HCT116 (cell line): ENCODE results near the gene NUDT14. TPM values are rescaled to one million over a fixed set of nuclear protein-coding genes. Genes with fewer than 3 reads are reported as not detected.
A peak's percentile ranks its signal among the peaks of the same experiment; 100 is the strongest.

Experiments used
- ATF3 ChIP-seq: IDR thresholded peaks from 2 replicates; pipeline ENCODE4 v1.6.1; 2012
- CBX3 ChIP-seq: IDR thresholded peaks from 2 replicates; pipeline ENCODE4 v1.6.1; 2012; ENCODE audit warnings: low read depth
- EGR1 ChIP-seq: IDR thresholded peaks from 2 replicates; pipeline ENCODE4 v1.6.1; 2012; ENCODE audit warnings: low read depth
- EZH2phosphoT487 ChIP-seq: fragments of 200-600 bp; IDR thresholded peaks from 2 replicates; pipeline ENCODE4 v1.6.1; 2018; ENCODE audit warnings: antibody characterized with exemption, borderline replicate concordance
- POLR2A ChIP-seq: IDR thresholded peaks from 2 replicates; pipeline ENCODE4 v1.7.0; 2011; ENCODE audit warnings: borderline replicate concordance; ENCODE audit not compliant: insufficient read depth, insufficient read length; ENCODE audit errors: extremely low read depth
- RAD21 ChIP-seq: IDR thresholded peaks from 2 replicates; pipeline ENCODE4 v1.6.1; 2012; ENCODE audit warnings: low read depth, mild to moderate bottlenecking
- SIN3A ChIP-seq: IDR thresholded peaks from 2 replicates; pipeline ENCODE4 v1.6.1; 2012; ENCODE audit warnings: low read depth
- YY1 ChIP-seq: IDR thresholded peaks from 2 replicates; pipeline ENCODE4 v1.6.1; 2011; ENCODE audit warnings: low read length, low read depth, moderate library complexity, mild to moderate bottlenecking; ENCODE audit not compliant: insufficient replicate concordance; ENCODE audit errors: extremely low read depth
- ZNF274 ChIP-seq: fragments of 200-500 bp; sonication (Bioruptor generic); IDR thresholded peaks from 2 replicates; pipeline ENCODE4 v1.6.1; 2014; ENCODE audit warnings: mild to moderate bottlenecking, low read depth, low read length, inconsistent platforms
- total RNA-seq: library from RNA; stranded (reverse); gene quantifications from one replicate; pipeline ENCODE4 v1.2.1, GENCODE V29; 2021; ENCODE audit not compliant: unreplicated experiment
- TF ChIP-seq, protein P1 (sequence below), 3 experiments: fragments of 200-600 bp in 1 of 3; sonication (generic) in 1 of 3; IDR thresholded peaks in 2 of 3; conservative IDR thresholded peaks in 1 of 3; 2 replicates each; pipeline ENCODE4 v1.5.1; 2012 to 2017; ENCODE audit warnings: low read depth in 2 of 3, low read length in 2 of 3, antibody characterized with exemption in 1 of 3, borderline replicate concordance in 1 of 3, control low read depth in 1 of 3, mild to moderate bottlenecking in 1 of 3, mixed read lengths in 1 of 3, mixed run types in 1 of 3, moderate library complexity in 1 of 3; ENCODE audit not compliant: insufficient read depth in 1 of 3

The NUDT14 gene
- total RNA-seq, 1 experiment from 2014 or later: 56.1 TPM

- TF ChIP-seq SIN3A (no peak), EGR1 (no peak), YY1 (no peak), ZNF274 (no peak), RAD21 (no peak), POLR2A (peak; percentile 9), ATF3 (no peak), EZH2phosphoT487 (no peak), CBX3 (no peak)
- TF ChIP-seq, protein P1, sequence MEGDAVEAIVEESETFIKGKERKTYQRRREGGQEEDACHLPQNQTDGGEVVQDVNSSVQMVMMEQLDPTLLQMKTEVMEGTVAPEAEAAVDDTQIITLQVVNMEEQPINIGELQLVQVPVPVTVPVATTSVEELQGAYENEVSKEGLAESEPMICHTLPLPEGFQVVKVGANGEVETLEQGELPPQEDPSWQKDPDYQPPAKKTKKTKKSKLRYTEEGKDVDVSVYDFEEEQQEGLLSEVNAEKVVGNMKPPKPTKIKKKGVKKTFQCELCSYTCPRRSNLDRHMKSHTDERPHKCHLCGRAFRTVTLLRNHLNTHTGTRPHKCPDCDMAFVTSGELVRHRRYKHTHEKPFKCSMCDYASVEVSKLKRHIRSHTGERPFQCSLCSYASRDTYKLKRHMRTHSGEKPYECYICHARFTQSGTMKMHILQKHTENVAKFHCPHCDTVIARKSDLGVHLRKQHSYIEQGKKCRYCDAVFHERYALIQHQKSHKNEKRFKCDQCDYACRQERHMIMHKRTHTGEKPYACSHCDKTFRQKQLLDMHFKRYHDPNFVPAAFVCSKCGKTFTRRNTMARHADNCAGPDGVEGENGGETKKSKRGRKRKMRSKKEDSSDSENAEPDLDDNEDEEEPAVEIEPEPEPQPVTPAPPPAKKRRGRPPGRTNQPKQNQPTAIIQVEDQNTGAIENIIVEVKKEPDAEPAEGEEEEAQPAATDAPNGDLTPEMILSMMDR (IDR thresholded peaks at IDR 0.05 in 2 of 3, conservative IDR thresholded peaks at IDR 0.05 in 1 of 3; ENCODE audit: borderline replicate concordance in 1 of 3, insufficient read depth in 1 of 3, low read depth in 2 of 3, low read length in 2 of 3): peak in 1 of 3 experiments; percentile 36; a peak in 2 of 6 replicates
These were observed 13.6 kb downstream of the NUDT14 start (continued) for GRCh38 chr14:105167303-105168092.
